Forelimb muscle (tissue), 1 donor: Measurements from ENCODE around the gene ZNF358. TPM values are rescaled to one million over a fixed set of nuclear protein-coding genes. Genes with fewer than 3 reads are reported as not detected.

Experiments used
- DNase-seq: peaks from one replicate; pipeline ENCODE4 v3.0.0-alpha.2; 2013; ENCODE audit warnings: low read depth
- polyA plus RNA-seq: library from polyadenylated mRNA; unstranded; fragments of 120-200 nt; gene quantifications from one replicate; pipeline ENCODE4 v1.2.1, GENCODE V29; 2013; ENCODE audit not compliant: insufficient read length

The ZNF358 gene
- 53.0 TPM for polyA plus RNA-seq

DNA sequence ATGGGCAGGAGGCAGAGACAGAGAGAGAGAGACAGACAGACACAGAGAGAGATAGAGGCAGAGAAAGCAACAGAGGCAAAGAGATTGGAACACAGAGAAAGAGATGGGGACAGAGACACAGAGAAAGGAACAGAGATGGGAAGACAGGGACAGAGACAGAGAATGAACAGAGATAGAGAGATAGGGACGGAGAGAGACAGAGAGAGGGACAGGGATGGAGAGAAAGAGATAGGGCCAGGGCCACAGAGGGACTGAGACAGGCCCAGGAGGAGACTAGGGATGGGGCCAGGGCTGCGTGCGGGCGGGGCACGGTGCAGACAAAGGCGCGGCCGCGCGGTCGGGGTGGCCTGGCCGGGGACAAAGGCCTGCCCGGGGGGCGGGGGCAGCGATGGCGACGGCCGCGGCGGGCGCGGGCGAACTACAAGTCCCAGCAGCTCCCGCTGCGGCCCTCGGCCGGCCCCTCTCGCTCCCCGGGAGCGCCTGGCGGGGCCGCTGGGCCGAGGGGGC is at the start of gene ZNF358:
Gene ZNF358, plus strand, starts transcription at position 459 of the 507 bp plus-strand sequence. CDS start 3,140 bp downstream, outside the sequence.
- DNase-seq = no peak

DNA sequence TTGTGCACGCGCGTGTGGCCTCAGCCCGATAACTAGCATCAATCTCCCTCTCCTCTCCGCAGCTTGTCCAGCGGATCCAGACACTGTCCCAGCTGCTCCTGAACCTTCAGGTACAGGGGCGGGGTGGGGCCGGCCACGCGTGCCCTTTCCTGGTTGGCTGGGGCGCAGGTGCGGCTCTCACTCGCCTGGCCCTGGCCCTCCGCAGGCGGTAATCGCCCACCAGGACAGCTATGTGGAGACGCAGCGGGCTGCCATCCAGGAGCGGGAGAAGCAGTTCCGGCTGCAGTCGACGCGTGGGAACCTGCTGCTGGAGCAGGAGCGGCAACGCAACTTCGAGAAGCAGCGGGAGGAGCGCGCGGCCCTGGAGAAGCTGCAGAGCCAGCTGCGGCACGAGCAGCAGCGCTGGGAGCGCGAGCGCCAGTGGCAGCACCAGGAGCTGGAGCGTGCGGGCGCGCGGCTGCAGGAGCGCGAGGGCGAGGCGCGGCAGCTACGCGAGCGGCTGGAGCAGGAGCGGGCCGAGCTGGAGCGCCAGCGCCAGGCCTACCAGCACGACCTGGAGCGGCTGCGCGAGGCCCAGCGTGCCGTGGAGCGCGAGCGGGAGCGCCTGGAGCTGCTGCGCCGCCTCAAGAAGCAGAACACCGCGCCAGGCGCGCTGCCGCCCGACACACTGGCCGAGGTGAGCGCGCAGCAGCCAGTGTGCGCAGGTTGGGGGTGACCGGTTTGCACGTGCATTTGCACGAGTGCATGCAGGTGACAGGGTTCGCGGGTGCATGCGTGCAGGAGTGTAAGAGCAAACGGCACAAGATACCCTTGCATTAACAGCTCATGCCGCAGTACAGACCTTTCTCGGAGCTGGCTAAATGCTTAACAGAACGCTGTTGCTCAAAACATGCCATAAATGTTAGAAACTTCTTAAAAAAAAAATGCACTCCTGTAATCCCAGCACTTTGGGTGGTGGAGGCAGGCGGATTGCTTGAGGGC is 48.6 kb upstream of the ZNF358 start:
- DNase-seq = no peak

DNA sequence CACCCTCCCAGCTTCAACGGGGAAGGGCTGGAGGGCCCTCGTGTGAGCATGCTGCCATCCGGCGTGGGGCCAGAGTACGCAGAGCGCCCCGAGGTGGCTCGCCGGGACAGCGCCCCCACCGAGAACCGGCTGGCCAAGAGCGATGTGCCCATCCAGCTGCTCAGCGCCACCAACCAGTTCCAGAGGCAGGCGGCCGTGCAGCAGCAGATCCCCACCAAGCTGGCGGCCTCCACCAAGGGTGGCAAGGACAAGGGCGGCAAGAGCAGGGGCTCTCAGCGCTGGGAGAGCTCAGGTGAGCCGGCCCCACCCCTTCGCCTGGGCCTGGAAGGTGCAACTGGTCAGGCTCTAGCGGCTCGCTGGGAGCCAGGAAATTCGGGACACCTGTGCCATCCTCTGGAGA is 47.1 kb upstream of the ZNF358 start:
- DNase-seq = no peak

DNA sequence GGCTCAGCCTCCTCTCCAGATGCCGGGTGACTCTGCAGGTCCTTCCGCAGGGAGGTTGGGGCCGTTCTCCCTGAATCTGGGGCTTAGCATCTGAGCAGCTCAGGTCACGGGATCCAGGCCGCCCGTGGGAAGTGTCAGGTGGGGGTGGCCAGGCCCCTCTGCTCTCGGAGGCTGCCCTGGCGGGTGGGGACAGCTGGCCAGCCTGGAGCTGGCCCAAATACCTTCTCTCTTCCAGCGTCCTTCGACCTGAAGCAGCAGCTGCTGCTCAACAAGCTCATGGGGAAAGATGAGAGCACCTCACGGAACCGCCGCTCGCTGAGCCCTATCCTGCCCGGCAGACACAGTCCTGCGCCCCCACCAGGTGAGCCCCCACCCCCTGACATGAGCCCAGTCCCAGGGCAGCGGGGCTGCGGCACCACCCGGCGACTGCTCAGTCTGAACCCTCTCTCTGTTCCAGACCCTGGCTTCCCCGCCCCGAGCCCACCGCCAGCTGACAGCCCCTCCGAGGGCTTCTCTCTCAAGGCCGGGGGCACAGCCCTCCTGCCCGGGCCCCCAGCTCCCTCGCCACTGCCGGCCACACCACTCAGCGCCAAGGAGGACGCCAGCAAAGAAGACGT is 46.1 kb upstream of the ZNF358 start:
- no peak for DNase-seq

DNA sequence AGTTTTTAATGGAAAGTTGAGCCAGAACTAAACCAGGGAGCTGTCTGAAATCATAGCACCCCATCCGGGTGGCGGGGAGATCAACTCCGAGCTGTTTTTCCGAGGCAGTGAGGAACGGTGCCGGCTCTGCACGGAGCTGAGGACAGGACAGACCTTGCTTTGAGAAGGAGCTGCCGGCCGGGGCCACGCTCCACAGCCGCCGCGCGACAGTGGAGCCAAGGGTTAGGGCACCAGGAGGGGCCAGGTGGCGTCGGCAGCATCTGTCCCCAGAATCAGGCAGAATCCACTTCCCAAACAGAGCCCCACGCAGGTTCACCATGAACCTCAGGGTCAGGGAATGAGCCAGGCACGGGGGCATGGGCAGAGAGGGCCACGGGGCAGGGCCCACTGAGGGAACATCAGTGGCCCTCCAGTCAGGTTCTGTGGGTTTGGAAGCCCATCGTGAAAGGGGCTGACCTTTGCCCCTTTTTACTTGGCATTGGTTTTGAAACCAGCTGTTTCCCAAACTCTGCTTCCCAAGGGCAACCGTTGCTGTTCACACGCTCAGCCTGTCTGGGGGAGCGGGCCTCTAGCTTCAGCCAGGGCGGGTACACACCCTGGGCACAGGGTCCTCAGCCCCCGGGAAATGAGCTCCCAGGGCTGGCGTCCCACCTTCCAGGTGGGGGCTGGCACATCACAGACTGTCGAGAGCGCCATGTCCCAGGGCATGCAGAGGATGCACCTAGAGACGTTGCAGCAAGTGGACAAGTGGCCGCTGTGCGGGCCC is 45.2 kb upstream of the ZNF358 start:
- DNase-seq = no peak

DNA sequence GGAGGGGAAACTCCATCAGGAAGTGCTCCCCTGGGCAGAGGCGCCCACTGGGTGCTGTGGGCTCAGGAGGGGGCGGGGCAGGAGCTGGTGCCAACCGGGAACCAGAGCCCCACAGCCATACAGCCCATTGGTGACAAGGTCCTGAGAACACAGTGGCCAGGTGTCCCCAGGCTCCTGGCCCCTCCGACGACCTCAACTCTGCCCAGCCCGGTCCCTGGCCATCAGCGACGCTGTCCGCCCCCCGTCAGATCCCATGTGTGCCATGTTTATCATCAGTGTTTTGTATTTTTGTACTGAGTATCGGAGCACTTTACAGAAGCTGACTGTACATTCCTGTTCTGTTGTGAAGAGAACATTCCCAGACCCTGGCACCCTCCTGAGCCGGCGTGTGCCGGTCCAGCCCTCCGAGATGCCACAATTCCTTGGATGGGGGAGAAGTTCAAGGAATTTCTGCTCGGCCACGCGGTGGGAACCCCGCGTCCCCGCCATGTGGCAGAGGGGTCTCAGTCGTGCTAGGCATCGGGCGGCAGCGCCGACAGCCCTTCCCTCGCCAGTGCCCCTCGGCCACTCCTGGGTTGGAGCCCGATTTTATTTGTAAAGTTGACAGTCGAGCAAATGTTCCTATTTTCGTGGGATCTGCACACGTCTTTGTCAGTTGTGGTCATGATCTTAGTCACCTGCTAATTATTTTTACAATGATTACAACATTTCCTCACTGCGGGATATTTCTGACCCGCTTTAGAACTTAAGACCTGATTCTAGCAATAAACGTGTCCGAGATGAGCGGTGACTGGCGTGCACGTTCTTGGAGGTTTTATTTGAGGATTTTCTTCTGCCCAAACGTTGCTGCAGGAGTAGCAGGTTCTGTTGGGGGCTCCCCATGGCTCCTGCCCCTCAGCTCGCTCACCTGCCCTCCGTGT is 43.9 kb upstream of the ZNF358 start:
- no peak for DNase-seq

DNA sequence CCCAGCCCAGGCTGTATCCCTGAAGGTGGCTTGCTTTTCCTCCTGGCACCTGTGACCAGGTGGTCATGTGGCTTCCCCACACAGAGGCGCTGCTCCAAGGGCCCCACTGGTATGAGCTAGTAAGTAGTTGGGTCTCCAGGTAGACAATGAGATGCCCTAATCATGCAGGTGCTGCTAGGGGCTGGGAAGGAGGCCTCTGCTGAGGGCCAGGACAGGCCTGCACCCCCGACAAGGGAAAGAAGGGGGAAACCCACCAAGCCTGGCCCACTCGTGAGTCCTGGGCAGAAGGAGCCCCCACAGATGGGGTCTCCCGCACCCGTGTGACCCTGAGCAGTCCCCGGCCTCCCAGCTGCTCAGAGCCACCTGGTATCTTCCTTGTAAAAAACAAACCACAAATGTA is 40.2 kb upstream of the ZNF358 start:
- DNase-seq = no peak

DNA sequence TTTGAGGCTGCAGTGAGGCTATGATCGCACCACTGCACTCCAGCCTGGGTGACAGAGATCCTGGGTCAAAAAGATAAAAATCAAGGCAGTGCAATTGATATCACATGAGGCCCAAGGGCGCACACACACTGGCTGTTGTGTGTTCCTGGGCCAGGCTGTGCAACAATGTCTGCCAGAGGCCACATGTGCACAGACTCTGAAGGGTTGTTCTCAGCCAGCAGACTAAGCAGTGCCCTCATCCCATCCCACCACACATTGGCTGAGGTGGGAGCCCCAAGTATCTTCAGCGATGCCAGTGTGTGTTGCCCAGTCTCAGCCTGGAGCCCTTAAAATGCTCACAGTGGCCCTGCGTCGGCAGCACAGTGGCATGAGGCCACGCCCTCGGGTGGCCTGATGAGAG is 39.7 kb upstream of the ZNF358 start:
- no peak for DNase-seq

DNA sequence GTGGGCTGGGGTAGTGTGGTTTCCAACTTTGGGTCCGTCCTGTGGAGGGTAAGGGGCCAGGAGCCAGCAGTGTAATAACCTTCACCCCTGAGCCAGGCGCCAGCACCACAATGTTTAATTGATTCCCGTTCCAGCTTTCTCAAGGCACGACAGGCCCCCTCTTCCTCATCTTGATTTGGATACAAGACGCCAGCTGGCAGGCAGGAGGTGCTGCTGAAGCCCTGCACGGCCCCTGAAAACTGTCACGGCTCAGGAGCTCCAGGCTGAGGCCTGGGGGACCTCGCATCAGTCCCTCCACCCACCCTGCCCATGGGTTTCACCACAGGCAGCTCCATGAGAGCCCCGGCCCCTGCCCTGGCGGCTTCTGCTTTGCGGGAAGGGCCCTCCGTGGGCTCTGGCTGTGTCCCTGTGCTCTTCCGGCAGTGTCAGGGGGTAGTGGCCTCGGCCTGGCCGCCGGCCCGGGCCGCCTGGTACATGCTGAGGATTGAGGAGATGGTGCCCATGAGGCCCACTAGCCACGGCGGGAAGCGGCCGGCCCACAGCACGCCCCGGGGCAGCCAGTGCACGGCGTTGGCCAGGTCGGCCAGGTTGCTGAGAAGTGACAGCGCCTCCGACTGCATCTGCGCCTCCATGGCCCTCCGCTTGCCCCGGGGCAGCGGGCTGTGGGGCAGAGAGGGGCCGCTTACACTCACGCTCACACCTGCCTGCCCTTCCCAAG is 39.0 kb upstream of the ZNF358 start:
- no peak for DNase-seq

DNA sequence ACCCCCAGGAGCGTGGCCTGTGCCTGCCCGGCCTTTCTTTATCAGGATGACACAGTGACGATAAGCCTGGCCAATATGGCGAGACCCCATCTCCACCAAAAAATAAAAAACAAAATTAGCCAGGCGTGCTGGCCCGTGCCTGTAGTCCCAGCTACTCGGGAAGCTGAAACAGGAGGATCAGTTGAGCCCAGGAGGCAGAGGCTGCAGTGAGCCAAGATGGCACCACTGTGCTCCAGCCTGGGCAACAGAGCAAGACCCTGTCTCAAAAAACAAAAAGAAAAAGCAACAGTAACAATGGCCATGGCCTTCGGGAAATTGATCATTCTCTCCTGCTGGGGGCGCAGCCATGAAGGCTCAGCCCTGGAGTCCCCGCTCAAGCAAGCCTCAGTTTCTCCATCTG is 38.1 kb upstream of the ZNF358 start:
- no peak for DNase-seq

DNA sequence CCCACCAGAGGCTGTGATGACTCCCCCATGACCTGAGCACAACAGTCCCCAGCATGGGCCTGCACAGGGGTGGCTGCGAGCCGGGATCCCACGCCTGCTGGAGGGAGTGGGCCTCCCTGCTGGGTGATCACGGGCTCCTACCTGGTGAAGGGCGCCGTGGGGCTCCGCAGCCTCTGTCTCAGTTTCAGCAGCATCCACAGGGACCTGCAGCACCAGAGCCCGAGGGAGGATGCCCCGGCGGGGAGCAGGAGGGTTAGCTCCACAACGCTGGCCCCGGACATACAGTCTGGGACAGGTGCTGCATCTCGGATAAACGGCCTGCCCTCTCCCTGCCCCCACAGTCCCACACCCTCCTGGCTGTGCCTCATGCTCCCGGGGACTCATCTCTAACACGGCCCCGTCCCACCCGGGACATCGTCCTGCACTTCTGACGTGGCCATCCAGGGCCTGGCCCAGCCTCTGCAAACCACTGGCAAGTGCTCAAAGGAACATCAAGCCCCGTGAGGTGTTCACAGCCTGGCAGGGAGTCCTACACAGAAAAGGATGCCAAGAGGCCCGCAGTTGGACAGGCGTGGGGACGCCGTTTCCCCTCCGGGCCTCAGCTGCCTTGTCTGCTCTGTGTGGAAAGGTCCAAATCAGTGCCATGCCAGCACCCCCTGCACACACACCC is 37.6 kb upstream of the ZNF358 start:
- no peak for DNase-seq

DNA sequence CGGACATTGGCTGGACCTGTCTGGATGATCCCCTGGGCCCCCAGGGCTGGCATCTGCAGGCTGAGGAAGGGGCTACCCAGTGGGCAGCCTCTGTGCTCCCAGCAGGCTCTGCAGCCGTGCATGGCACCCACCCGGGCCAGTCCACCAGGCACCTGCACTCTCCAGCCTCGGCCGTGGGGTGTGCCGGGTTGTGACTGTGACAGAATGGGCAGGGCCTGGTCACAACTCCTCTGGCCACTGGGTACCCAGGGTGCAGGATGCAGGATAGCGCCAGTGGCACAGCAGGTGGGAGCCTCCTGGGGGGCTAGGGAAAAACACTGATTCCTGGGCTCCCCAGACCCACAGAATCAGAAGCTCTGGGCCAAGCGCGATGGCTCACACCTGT is 37.1 kb upstream of the ZNF358 start:
- no peak for DNase-seq

DNA sequence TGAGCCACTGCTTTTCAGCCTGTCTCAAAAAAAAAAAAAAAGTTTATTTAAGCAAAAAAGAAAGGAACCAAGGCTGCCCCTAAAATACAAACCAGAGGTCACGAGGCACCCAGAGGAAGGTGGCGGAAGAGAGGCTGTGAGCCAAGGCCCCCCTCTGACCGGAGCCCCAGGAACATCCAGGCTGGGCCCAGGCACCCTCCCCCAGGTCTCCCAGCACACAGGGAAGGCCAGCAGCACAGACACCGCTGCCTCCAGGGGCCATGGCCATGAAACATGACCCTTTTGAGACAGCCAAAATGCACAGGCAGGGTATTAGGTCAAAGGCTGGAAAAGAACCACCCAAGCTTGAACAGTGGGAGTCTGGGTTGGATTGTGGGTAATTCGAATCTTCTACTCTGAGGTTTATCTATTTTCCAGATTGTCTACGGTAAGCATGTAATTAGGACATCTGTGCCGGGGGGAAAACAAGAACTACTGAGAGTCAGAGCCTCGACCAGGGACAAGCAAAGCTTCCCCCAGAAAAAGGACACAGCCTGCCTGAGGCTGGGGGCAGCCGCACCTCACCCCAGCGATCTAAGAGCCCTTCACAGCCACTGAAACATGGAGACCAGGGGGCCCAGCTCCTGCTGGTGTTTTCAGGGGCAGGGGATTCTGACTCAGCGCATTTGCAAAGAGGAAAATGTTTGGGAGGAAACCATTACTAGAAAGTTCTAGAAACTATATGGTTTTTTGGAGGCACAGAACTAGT is 35.5 kb upstream of the ZNF358 start:
- DNase-seq = no peak

DNA sequence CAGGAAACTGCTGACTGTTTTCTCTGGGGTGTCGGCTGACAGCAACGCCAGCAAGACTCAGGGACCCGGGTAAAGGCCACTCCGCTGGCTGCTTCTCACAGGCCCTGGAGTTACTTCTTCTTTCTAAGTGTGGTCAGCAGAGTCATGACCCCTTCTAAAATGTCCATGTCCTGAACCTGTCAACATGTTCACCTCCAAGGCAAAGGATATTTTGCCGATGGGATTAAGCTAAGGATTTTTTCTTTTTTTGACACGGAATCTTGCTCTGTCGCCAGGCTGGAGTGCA is 35.0 kb upstream of the ZNF358 start:
- no peak for DNase-seq

DNA sequence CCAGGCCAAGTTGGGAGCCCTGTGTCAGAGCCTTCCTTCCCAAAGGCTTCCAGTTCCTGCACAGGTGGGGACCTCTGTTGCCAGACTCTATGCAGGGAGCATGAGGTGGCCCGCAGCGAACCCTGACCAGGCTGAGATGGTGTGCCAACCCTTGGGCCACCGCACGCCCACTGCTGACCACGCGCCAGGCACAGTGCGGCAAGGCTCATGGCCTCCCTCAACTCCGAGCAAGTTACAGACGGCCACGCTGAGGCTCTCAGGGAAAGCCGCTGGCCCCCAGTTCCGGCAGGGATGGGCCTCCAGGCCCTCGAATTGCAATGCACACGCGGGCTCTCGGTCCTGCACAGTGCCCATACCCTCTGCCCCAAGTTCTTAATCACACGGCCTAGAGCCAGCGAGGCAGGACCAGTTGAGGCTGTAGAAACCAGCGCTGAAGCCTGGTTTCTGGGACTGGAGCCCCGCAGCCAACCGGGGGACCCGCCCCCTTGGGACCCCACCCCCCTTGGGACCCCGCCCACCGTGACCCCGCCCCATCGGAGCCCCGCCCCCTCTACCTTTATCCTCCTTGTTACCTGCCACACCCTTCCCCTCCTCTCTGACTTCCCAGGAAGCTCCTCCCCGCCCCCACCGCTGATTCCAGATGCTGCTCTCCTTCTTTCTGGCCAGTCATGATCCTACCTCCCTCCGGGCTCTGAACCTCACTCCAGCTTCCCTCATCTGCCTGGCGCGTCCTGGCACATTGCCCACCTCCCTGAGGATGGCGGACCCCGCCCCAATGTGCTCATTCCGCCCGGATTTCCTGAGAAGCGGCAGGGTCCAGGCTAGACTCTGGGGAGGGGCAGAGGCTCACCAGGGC is 33.1 kb upstream of the ZNF358 start:
- DNase-seq = no peak

DNA sequence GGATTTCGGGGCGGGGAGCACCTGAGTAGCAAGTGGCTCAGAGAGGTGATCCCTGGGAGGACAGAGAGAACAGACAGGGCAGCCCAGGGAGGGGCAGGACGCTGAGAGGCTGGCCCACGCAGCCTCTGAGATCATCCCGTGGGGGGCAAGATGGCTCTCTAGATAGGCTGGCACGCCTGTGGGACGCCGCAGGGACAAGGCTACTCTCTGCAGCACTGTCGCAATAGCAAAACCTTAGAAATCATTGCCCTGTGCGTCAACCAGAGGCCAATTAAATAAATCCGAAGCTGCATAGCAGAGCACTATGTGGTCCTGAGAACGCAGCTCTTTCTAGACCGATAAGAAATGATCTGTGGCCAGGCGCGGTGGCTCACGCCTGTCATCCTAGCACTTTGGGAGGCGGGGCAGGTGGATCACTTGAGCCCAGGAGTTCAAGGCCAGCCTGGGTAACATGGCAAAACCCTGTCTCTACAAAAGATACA is 32.1 kb upstream of the ZNF358 start:
- no peak for DNase-seq

DNA sequence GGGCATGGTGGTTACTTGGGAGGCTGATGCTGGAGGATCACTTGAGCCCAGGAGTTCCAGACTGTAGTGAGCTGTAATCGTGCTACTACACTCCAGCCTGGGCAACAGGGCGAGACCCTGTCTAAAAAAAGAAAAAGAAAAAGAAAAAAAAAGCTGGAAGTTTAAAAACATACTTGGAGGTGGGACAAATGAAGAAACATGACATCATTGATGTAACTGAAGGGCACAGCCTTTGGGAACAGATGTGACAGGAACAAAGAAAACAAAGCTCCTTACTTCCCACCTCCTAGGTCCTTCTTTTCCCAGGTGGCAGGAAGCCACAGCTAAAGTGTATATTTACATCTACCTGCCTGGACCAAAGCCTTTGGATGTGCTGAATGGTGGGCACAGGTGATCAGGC is 29.0 kb upstream of the ZNF358 start:
- no peak for DNase-seq

DNA sequence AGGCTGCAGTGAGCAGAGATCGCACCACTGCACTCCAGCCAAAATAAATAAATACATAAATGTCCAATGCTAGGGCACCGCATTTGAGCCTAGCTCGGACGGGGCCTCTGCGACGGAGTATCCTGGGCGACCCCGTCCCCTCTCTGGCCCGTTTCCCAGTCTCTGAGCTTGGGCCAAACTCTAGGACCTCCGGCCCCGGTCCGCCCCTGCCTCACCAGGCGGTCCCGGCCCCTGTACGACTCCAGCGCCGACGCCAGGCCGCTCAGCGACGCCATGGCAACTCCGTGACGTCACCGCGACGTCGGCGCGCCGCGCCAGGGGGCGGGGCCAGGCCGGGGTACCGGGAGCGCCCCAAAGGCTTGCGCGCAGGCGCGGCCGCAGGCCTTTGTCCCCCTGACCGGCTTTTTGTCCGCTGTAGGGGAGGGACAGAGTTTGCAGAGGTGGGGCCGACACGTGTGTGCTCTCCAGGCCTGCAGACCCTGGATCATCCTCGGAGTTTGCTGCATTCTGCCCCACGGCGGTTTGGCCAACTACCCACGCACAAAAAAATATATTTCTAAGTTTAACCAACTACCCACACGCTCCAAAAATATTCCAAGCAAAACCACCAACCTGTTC is 27.1 kb upstream of the ZNF358 start, which contains the start of gene PEX11G:
Gene PEX11G, minus strand, starts transcription at position 300 of the 618 bp plus-strand sequence. Its CDS starts 25 bp downstream, at position 275.
- DNase-seq = peak; percentile 79
